ENCODE results near the gene FAU. TPM values are rescaled to one million over a fixed set of nuclear protein-coding genes. Genes with fewer than 3 reads are reported as not detected.
A peak's percentile ranks its signal among the peaks of the same experiment; 100 is the strongest.

FAU gene
- total and polyA plus RNA-seq, 2 of the 13 experiments (the other 11 are each of a cell fraction or from before 2014, with no cell fraction given), result 374 to 869 TPM

GRCh38 chr11:65083834-65084597 is 37.9 kb downstream of the FAU start, which contains the start of the genes CDCA5 and ZFPL1 (continued):
- TF ChIP-seq, protein P1, sequence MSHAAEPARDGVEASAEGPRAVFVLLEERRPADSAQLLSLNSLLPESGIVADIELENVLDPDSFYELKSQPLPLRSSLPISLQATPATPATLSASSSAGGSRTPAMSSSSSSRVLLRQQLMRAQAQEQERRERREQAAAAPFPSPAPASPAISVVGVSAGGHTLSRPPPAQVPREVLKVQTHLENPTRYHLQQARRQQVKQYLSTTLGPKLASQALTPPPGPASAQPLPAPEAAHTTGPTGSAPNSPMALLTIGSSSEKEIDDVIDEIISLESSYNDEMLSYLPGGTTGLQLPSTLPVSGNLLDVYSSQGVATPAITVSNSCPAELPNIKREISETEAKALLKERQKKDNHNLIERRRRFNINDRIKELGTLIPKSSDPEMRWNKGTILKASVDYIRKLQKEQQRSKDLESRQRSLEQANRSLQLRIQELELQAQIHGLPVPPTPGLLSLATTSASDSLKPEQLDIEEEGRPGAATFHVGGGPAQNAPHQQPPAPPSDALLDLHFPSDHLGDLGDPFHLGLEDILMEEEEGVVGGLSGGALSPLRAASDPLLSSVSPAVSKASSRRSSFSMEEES (CRISPR knock-in tag; IDR thresholded peaks at IDR 0.05), result peak; percentile 25; the same call in 1 of the 2 replicates
- TF ChIP-seq FOXM1 (CRISPR knock-in tag; IDR thresholded peaks at IDR 0.05) (no peak), SOX5 (CRISPR knock-in tag; IDR thresholded peaks at IDR 0.05; ENCODE audit: borderline replicate concordance) (peak; percentile 44; the same call in 1 of the 2 replicates), REPIN1 (CRISPR knock-in tag; IDR thresholded peaks at IDR 0.05; ENCODE audit: borderline replicate concordance, low read depth) (peak; percentile 91), TP53 (CRISPR knock-in tag; conservative IDR thresholded peaks at IDR 0.05) (no peak), FOXO1 (CRISPR knock-in tag; IDR thresholded peaks at IDR 0.05) (peak; percentile 60; the same call in 1 of the 2 replicates), REL (CRISPR knock-in tag; conservative IDR thresholded peaks at IDR 0.05) (peak; percentile 88), ZNF264 (CRISPR knock-in tag; IDR thresholded peaks at IDR 0.05) (no peak), NFRKB (IDR thresholded peaks at IDR 0.05) (no peak), ERF (CRISPR knock-in tag; IDR thresholded peaks at IDR 0.05) (peak; percentile 59; the same call in 1 of the 2 replicates), ZNF766 (CRISPR knock-in tag; IDR thresholded peaks at IDR 0.05; ENCODE audit: borderline replicate concordance) (no peak), ZBTB20 (CRISPR knock-in tag; IDR thresholded peaks at IDR 0.05; ENCODE audit: borderline replicate concordance, low read depth) (no peak), RERE (CRISPR knock-in tag; IDR thresholded peaks at IDR 0.05; ENCODE audit: low read depth) (no peak), KDM3A (CRISPR knock-in tag; IDR thresholded peaks at IDR 0.05; ENCODE audit: low read depth) (peak; percentile 46; the same call in 1 of the 2 replicates), ZSCAN31 (CRISPR knock-in tag; IDR thresholded peaks at IDR 0.05; ENCODE audit: low read depth) (0 out of 2 replicates have a peak, but pooled peaks have one; percentile 54), REXO4 (CRISPR knock-in tag; IDR thresholded peaks at IDR 0.05; ENCODE audit: borderline replicate concordance) (no peak), ZNF337 (CRISPR knock-in tag; IDR thresholded peaks at IDR 0.05; ENCODE audit: borderline replicate concordance, low read depth) (0 out of 2 replicates have a peak, but pooled peaks have one; percentile 35)
- TF ChIP-seq, protein P2, sequence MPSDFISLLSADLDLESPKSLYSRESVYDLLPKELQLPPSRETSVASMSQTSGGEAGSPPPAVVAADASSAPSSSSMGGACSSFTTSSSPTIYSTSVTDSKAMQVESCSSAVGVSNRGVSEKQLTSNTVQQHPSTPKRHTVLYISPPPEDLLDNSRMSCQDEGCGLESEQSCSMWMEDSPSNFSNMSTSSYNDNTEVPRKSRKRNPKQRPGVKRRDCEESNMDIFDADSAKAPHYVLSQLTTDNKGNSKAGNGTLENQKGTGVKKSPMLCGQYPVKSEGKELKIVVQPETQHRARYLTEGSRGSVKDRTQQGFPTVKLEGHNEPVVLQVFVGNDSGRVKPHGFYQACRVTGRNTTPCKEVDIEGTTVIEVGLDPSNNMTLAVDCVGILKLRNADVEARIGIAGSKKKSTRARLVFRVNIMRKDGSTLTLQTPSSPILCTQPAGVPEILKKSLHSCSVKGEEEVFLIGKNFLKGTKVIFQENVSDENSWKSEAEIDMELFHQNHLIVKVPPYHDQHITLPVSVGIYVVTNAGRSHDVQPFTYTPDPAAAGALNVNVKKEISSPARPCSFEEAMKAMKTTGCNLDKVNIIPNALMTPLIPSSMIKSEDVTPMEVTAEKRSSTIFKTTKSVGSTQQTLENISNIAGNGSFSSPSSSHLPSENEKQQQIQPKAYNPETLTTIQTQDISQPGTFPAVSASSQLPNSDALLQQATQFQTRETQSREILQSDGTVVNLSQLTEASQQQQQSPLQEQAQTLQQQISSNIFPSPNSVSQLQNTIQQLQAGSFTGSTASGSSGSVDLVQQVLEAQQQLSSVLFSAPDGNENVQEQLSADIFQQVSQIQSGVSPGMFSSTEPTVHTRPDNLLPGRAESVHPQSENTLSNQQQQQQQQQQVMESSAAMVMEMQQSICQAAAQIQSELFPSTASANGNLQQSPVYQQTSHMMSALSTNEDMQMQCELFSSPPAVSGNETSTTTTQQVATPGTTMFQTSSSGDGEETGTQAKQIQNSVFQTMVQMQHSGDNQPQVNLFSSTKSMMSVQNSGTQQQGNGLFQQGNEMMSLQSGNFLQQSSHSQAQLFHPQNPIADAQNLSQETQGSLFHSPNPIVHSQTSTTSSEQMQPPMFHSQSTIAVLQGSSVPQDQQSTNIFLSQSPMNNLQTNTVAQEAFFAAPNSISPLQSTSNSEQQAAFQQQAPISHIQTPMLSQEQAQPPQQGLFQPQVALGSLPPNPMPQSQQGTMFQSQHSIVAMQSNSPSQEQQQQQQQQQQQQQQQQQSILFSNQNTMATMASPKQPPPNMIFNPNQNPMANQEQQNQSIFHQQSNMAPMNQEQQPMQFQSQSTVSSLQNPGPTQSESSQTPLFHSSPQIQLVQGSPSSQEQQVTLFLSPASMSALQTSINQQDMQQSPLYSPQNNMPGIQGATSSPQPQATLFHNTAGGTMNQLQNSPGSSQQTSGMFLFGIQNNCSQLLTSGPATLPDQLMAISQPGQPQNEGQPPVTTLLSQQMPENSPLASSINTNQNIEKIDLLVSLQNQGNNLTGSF (CRISPR knock-in tag; IDR thresholded peaks at IDR 0.05), result no peak

Data from HepG2 (cell line).